ENCODE data around the gene HIVEP3. TPM values are rescaled to one million over a fixed set of nuclear protein-coding genes. Genes with fewer than 3 reads are reported as not detected.

Gene HIVEP3
- total RNA-seq, 1 experiment from 2014 or later = 1.1 TPM

- DNase-seq (ENCODE audit: low spot score) = no peak
These were observed 449.0 kb downstream of the HIVEP3 start for GRCh38 chr1:41469706-41470105.

GRCh38 chr1:41468122-41468762 lies 450.5 kb downstream of the HIVEP3 start:
- no peak for DNase-seq (ENCODE audit: low spot score)

DNA sequence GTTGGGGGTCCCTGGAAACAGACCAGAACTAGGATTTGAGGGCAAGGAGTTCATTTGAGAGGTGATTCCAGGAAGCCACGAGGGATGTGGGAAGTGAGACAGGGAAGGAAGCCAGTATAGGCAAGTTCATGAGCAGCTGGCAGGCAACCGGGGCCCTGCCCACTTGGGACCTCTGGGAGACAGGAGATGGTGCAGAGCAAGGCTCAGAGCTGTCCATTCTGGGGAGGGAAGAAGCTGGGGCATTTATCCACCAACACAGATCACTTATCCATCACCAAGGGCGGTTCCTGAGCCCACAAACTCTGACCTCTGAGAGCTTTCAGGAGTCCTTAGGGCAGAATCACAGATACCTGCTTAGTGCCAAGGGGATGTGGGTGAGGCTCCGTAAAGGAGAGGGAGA lies 451.0 kb downstream of the HIVEP3 start:
- no peak for DNase-seq (ENCODE audit: low spot score)

DNA sequence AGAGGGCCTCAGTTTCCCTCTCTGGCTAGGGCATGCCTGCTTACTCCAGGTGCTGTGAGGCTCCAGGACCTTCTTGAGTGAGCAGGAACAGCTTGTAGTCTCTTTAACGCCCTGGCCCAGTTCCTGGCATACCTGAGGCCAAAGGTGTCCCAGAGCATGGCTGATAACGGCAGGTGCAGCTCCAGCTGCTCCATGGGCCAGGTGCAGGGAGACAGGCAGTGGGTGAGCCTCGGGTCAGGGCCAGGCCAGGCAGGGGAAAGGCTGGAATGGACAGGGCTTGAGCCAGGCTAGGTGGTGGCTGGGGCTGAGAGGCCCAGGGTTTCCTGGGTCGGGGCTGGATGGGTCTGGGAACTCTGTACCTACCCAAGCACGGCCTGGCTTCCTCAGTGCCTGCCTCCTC lies 452.6 kb downstream of the HIVEP3 start:
- DNase-seq (ENCODE audit: low spot score) = no peak

- no peak for DNase-seq (ENCODE audit: low spot score)
These were observed 453.0 kb downstream of the HIVEP3 start for GRCh38 chr1:41465741-41466140.

DNA sequence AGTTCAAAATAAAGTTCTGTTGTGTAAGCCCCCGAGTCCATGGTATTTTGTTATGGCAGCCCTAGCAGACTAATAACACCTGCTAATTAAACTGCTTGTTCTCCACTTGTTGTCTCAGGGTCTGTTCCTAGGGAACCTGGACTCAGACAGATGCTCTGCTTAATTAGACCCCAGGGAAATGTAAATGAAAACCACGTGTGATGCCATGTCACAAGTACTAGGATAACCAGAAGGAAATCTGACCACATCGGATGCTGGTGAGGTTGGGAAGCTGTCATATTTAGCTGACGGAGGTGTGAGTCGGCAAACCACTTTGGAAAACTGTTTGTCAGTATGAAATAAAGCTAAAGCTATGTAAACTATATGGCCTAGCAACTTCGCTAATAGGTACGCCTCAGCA lies 453.8 kb downstream of the HIVEP3 start:
- no peak for DNase-seq (ENCODE audit: low spot score)

- DNase-seq (ENCODE audit: low spot score) = no peak
These were observed 455.2 kb downstream of the HIVEP3 start for GRCh38 chr1:41463516-41463915.

GRCh38 chr1:41462680-41463004 lies 456.1 kb downstream of the HIVEP3 start:
- DNase-seq (ENCODE audit: low spot score) = no peak

DNA sequence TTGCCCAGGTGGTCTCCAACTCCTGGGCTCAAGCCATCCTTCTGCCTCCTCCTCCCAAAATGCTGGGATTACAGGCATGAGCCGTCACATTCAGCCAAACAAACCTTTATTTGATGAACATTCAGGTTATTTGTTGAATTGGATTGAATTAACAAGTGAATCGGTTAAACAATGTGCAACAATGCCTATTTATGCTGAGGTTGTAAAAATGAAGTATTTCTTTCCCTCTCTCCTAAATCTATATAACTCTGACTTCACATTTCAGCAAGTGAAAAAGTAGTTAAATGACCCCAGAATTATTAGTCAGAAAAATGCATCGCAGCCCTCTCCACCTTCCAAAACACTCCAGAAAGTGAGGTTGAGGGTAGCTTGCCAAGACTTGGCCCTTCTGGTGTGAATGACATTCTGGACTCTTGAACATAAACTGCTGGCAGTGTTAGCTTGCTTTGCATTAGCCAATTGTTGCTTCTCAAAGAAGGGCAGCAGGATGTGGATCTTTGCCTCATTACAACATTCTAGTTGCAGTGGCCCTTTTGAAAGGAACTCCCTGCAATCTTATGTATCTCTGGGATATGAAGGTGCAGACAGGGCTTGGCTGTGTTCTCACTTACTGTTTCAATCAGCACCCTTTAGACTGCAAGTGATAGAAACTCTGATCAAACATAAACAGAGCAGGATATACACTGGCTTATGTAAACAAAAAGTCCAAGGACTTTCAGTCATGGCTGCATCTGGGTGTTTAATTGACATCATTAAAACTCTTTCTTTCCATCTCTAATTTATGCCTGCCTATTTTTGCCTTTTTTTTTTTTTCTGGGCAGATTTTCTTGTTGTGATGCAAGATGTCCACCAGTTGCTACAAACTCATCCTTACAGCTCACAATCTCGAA lies 456.7 kb downstream of the HIVEP3 start:
- no peak for DNase-seq (ENCODE audit: low spot score)

DNA sequence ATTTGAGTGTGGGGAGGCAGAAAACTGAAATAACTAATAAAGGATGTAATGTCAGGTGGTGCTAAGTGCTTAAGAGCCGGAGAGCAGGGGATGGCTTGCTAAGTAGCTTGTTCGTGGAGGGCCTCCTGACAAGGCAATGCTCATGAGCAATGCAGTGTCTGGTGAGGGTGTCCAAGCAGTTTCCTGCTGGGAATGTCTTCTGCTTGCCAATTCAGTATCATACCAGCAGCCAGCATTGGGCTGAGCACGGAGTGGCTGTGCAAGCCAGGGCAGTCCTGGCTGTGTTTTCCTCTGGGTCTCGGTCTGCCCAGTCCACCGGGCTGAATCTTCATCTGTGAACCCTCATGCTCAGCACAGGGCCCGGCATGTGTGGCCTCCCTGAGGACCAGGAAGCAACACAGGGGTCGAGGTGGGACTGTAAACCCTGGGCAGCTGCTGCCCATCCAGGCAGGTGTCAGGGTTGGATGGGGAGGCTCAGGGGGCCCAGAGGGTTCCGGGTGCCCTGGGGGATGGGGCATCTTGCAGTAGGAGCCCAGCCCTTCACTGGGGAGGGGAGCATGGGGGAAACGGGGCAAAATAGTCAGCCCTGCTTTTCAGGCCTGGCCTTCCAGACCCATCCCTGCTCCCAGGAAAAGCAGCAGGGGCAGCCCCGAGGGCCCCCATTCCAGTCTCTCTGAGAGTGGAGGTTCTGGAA lies 461.7 kb downstream of the HIVEP3 start:
- no peak for DNase-seq (ENCODE audit: low spot score)

Small RNAs within 50 kb of the gene (small RNA-seq; reads per million reads assigned to genes)
- not detected for gene RNA5SP45

Other genes with a start within 250 kb of the HIVEP3 start
- 0.26 and 0.84 TPM in 2 replicates for gene GUCA2B, start 234.5 kb upstream of the HIVEP3 start, total RNA-seq (2014; rRNA removed; shearing (Covaris generic))
- 0.69 and 1.7 TPM in 2 replicates for gene GUCA2A, start 245.8 kb upstream of the HIVEP3 start, total RNA-seq (2014; rRNA removed; shearing (Covaris generic))

Data from HT-29 (cell line).